GM12872 (cell line): ENCODE measurements around the gene SORBS1.

Experiments used
- TF ChIP-seq, protein P1 (sequence below): IDR thresholded peaks from 3 replicates; pipeline ENCODE4 v1.5.1; 2011; ENCODE audit warnings: low read depth, mild to moderate bottlenecking, low read length, moderate library complexity; ENCODE audit not compliant: insufficient read depth

SORBS1 gene

DNA sequence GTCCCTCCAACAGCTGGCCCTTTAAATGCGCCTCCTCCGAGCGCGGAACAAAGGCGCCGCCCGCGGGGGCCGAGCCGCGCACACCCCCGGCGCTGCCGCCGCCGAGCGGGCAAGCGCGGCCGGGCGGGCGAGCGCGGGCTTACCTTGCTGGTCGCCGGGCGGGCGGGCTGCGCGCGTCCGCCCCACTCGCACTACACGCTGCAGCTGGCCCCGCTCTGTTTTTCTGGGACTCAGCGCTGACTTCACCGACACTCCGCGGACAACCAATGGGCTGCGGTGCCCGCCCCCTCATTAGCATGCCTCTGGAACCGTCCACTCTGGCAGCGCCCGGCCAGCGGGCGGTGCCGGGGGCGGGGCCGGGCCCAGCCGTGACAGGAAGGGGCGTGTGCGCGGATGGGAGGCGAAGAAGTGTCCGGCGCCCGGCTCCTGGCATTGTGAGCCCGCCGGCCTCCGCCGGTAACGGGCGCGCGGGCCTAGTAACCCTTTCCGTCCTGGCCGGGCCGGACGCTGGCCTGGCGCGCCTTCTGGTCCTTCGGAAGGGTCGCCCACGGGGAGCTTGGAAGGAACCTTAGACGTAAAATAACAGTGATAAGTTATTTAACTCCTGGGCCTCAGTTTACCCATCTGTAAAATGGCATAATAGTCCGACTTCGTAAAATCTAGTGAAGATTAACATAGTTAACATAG, at the start of gene SORBS1:
TSS of gene SORBS1 (minus strand) at position 195 of the 687 bp plus-strand sequence. CDS start 120,236 bp downstream, outside the sequence.
- TF ChIP-seq, protein P1, sequence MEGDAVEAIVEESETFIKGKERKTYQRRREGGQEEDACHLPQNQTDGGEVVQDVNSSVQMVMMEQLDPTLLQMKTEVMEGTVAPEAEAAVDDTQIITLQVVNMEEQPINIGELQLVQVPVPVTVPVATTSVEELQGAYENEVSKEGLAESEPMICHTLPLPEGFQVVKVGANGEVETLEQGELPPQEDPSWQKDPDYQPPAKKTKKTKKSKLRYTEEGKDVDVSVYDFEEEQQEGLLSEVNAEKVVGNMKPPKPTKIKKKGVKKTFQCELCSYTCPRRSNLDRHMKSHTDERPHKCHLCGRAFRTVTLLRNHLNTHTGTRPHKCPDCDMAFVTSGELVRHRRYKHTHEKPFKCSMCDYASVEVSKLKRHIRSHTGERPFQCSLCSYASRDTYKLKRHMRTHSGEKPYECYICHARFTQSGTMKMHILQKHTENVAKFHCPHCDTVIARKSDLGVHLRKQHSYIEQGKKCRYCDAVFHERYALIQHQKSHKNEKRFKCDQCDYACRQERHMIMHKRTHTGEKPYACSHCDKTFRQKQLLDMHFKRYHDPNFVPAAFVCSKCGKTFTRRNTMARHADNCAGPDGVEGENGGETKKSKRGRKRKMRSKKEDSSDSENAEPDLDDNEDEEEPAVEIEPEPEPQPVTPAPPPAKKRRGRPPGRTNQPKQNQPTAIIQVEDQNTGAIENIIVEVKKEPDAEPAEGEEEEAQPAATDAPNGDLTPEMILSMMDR, result no peak

DNA sequence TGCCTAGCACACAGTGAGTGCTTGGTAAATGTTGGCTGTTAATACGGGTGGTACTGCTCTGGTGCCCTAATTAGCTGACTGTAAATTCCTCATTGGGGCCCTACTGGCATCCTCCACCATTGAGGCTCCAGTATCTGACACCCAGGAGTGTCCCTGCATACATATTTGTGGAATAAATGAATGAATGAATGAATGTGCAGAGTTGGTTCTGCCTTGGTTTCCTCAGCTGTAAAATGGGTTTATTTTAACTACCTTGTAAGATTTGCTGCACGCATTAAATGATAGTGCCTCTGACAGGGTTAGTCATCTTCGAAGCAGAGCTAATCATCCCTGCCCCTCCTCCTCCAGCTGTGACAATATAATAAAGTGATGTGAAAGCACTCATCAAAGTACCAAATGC, 49.6 kb upstream of the SORBS1 start:
- TF ChIP-seq, protein P1, result no peak

DNA sequence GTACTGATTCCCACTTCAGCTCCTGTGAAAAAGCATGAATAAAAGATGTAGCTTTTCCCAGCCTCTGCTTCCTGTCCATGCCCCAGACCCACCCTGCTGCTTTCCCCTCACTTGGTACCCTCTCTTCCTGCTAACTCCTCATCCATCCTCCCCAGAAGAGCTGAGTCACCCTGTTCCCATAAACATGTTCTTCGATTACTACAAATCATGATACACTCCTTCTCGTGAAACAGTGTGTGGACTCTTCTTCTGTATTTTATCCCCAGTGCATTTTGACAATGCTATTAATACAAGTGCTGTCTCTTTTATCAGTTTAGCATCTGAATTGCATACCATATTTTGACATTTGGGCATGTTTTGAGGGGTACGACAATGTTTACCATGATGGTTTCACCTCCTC, 45.8 kb upstream of the SORBS1 start:
- TF ChIP-seq, protein P1, result no peak

DNA sequence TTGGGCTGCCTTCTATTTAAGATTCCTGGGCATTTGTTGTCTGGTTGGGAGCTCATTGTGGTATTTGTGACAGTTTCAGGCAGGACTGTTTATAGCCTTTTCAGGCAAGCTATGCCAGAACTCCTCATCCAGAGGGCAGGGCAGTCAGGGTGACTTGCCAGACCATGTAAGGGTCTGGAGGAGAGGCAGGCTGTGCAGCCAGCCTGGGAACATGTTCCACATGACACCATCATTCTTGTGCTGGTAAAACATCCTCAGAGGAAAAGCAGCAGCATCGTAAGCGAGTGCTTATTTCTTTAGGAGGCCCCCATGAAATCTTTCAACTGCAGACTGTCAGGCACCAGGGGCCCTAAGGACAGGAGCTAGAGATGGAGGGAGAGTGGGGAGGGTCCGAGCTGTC, 44.0 kb upstream of the SORBS1 start:
- TF ChIP-seq, protein P1, result no peak

DNA sequence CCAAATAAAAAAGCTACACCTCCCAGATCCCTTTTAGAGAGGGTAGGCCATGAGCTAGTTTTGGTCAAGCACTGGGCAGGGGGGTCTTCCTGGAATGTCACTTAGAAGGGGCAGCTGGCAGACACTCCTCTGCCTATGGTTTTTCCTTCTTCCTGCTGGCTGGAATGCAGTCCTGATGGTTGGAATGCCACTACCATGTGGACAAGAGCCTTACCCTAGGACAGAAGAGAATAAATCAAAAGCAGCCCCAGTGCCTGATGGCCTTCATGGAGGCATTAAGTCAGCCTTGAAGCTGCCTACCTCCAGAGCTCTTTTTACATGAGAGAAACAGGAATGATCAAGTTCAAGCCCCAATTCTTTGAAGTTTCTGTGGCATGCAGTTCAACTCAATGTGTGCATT, 43.5 kb upstream of the SORBS1 start:
- TF ChIP-seq, protein P1, result no peak

DNA sequence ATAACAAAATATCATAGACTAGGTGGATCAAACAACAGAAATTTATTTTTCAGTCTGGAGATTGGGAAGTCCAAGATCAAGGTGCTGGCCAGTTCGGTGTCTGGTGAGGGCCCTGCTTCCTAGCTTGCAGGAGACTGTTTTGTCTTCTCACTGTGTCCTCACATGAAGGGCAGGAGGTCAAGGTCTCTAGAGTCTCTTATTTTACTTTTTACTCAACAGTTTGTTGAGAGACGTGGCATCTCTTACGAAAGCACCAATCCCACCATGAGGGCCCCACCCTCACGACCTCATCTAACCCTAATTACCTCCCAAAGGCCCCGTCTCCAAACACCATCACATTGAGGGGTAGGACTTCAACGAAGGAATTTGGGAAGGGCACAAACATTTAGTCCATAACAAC, 41.2 kb upstream of the SORBS1 start:
- TF ChIP-seq, protein P1, result no peak

DNA sequence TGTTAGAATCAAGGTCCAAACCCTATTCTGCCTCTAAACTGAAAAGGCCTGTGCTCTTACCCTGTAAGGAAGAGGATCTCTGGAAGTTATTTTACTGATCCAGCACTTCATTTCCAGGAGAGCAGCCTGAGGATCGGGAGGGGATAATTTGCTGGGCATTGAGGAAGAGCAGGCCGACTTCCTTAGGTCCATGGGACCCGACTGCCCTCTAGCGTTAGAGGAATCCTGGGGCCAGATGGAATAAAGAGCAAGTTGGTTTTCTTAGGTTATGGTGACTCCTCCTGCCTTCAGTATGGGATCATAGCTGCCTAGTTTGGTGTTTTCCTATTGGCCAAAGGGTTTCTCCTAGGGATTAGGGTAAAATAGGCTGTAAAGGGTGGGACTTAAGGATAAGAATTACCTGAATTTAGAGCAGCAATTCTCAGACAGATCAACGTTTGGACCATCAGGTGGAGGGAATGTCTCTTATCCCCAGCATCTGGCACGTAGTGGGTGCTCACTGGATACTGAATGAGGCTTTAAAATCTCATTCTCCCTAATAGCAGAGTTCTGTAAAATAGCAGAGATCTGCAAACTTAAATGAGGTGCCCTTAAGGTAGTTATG, 40.0 kb upstream of the SORBS1 start:
- TF ChIP-seq, protein P1, result peak; percentile 89
